BE2C (cell line): Measurements from ENCODE around the gene CCNG2.

Experiments used
- DNase-seq: peaks from one replicate; pipeline ENCODE4 v3.0.0-alpha.2; 2020
- H3K27me3 ChIP-seq: fragments of 250-450 bp; sonication (Bioruptor Pico); 2 replicates; pipeline ENCODE4 v1.5.1; 2020; ENCODE audit warnings: mild to moderate bottlenecking
- H3K36me3 ChIP-seq: fragments of 250-450 bp; sonication (Bioruptor Pico); 2 replicates; pipeline ENCODE4 v1.5.1; 2020; ENCODE audit warnings: mild to moderate bottlenecking
- H3K4me1 ChIP-seq: fragments of 250-450 bp; sonication (Bioruptor Pico); 2 replicates; pipeline ENCODE4 v1.5.1; 2020
- H3K4me3 ChIP-seq: 2 replicates; pipeline ENCODE4 v1.5.1; 2011; ENCODE audit warnings: low read depth, low read length
- H3K9me3 ChIP-seq: fragments of 250-450 bp; sonication (Bioruptor Pico); 2 replicates; pipeline ENCODE4 v1.5.1; 2020
- CTCF ChIP-seq: IDR thresholded peaks from 2 replicates; pipeline ENCODE4 v1.5.1; 2012; ENCODE audit warnings: mild to moderate bottlenecking, low read depth, low read length

Gene CCNG2

GRCh38 chr4:77203380-77204197 is 46.6 kb downstream of the CCNG2 start:
- Histone ChIP-seq H3K36me3 (no peaks in the 10 kb centered on the region), H3K4me3 (no peak overlapping the region), H3K9me3 (no peaks in the 10 kb centered on the region), H3K27me3 (peaks cover 26% of the 10 kb centered on the region), H3K4me1 (no peaks in the 10 kb centered on the region)
- peak; percentile 91 for TF ChIP-seq CTCF
- DNase-seq = peak; percentile 72

- no peak for DNase-seq
- no peaks in the 10 kb centered on the region for H3K9me3 ChIP-seq
- TF ChIP-seq CTCF = no peak
- no peaks in the 10 kb centered on the region for H3K4me1 ChIP-seq
- no peaks in the 10 kb centered on the region for H3K36me3 ChIP-seq
- H3K27me3 ChIP-seq = peaks cover 26% of the 10 kb centered on the region
- no peak overlapping the region for H3K4me3 ChIP-seq
Measured at GRCh38 chr4:77204621-77205020, 47.6 kb downstream of the CCNG2 start.

GRCh38 chr4:77209012-77209411 is 52.0 kb downstream of the CCNG2 start:
- Histone ChIP-seq H3K9me3 (no peaks in the 10 kb centered on the region), H3K27me3 (no peaks in the 10 kb centered on the region; the same call in none of the 2 replicates), H3K4me1 (no peaks in the 10 kb centered on the region), H3K36me3 (no peaks in the 10 kb centered on the region), H3K4me3 (no peak overlapping the region)
- no peak for DNase-seq
- no peak for TF ChIP-seq CTCF

GRCh38 chr4:77209936-77210335 is 52.9 kb downstream of the CCNG2 start:
- DNase-seq = no peak
- Histone ChIP-seq H3K4me3 (no peak overlapping the region), H3K36me3 (no peaks in the 10 kb centered on the region), H3K9me3 (no peaks in the 10 kb centered on the region), H3K4me1 (no peaks in the 10 kb centered on the region), H3K27me3 (no peaks in the 10 kb centered on the region; the same call in none of the 2 replicates)
- no peak for TF ChIP-seq CTCF

GRCh38 chr4:77215107-77215506 is 58.1 kb downstream of the CCNG2 start:
- H3K9me3 ChIP-seq = no peaks in the 10 kb centered on the region
- no peak for TF ChIP-seq CTCF
- H3K4me1 ChIP-seq = no peaks in the 10 kb centered on the region
- H3K27me3 ChIP-seq = no peaks in the 10 kb centered on the region; the same call in none of the 2 replicates
- H3K4me3 ChIP-seq = no peak overlapping the region
- no peaks in the 10 kb centered on the region for H3K36me3 ChIP-seq
- DNase-seq = no peak

- H3K36me3 ChIP-seq = no peaks in the 10 kb centered on the region
- no peaks in the 10 kb centered on the region for H3K9me3 ChIP-seq
- H3K27me3 ChIP-seq = peaks cover 4% of the 10 kb centered on the region; the same call in 1 of the 2 replicates
- H3K4me3 ChIP-seq = no peak overlapping the region
- DNase-seq = no peak
- TF ChIP-seq CTCF = no peak
- no peaks in the 10 kb centered on the region for H3K4me1 ChIP-seq
Measured at GRCh38 chr4:77217526-77217925, 60.5 kb downstream of the CCNG2 start.
